ENCODE measurements around the gene ZNF365. TPM values are rescaled to one million over a fixed set of nuclear protein-coding genes. Genes with fewer than 3 reads are reported as not detected.
A peak's percentile ranks its signal among the peaks of the same experiment; 100 is the strongest.

The ZNF365 gene
- total RNA-seq, 1 donor from 2014 or later: 8.9 TPM

- H3K9me3 Mint-ChIP-seq (ENCODE audit: unreplicated experiment): peaks cover 2% of the 10 kb centered on the region
- FAIRE-seq (peak; percentile 43), DNase-seq (ENCODE audit: low read depth) (no peak)
- H3K4me2 ChIP-seq (ENCODE audit: low read length): peak overlapping the region; percentile 45
- no peaks in the 10 kb centered on the region for H3K9me3 ChIP-seq (ENCODE audit: insufficient read depth, low read depth, low read length)
- no peak for TF ChIP-seq CTCF (IDR thresholded peaks at IDR 0.05; ENCODE audit: insufficient read depth, low read depth, low read length)
- no peak for TF ChIP-seq EZH2 (IDR thresholded peaks at IDR 0.05; ENCODE audit: insufficient read depth, low read length)
- H4K20me1 ChIP-seq (ENCODE audit: insufficient read depth, low read length): no peaks in the 10 kb centered on the region
- H3K36me3 Mint-ChIP-seq (ENCODE audit: low read depth, unreplicated experiment): peaks cover 2% of the 10 kb centered on the region
- H3K27ac ChIP-seq (ENCODE audit: low read depth, low read length): peak overlapping the region; percentile 35
- H3K4me1 ChIP-seq (ENCODE audit: insufficient read depth, low read length): peaks cover 31% of the 10 kb centered on the region
- H3K27me3 ChIP-seq (ENCODE audit: insufficient read depth, low read length): no peaks in the 10 kb centered on the region
- H3K4me1 Mint-ChIP-seq (ENCODE audit: low read depth, unreplicated experiment): peaks cover 66% of the 10 kb centered on the region
- H3K36me3 ChIP-seq (ENCODE audit: insufficient read depth, low read length): no peaks in the 10 kb centered on the region
- H3K4me3 Mint-ChIP-seq (ENCODE audit: unreplicated experiment): no peak overlapping the region
- peaks cover 17% of the 10 kb centered on the region for H3K79me2 ChIP-seq (ENCODE audit: insufficient read depth, low read length)
- no peak overlapping the region for H2AFZ ChIP-seq (ENCODE audit: low read depth, low read length)
- H3K4me3 ChIP-seq (ENCODE audit: insufficient read depth, low read depth, low read length): peak overlapping the region; percentile 12
- no peak overlapping the region for H3K9ac ChIP-seq (ENCODE audit: low read length)
- no peaks in the 10 kb centered on the region for H3K27me3 Mint-ChIP-seq (ENCODE audit: low read depth, unreplicated experiment)
- H3K27ac Mint-ChIP-seq (ENCODE audit: unreplicated experiment): peak overlapping the region; percentile 60
Observed at GRCh38 chr10:62386356-62387320, 12.5 kb downstream of the ZNF365 start.

GRCh38 chr10:62388328-62388727 is 14.2 kb downstream of the ZNF365 start:
- Mint-ChIP-seq H3K36me3 (ENCODE audit: low read depth, unreplicated experiment) (peaks cover 7% of the 10 kb centered on the region), H3K27ac (ENCODE audit: unreplicated experiment) (no peak overlapping the region), H3K9me3 (ENCODE audit: unreplicated experiment) (peaks cover 5% of the 10 kb centered on the region), H3K4me1 (ENCODE audit: low read depth, unreplicated experiment) (peaks cover 60% of the 10 kb centered on the region), H3K4me3 (ENCODE audit: unreplicated experiment) (no peak overlapping the region), H3K27me3 (ENCODE audit: low read depth, unreplicated experiment) (no peaks in the 10 kb centered on the region)
- TF ChIP-seq EZH2 (IDR thresholded peaks at IDR 0.05; ENCODE audit: insufficient read depth, low read length) (no peak), CTCF (IDR thresholded peaks at IDR 0.05; ENCODE audit: insufficient read depth, low read depth, low read length) (no peak)
- no peak overlapping the region for H3K4me2 ChIP-seq (ENCODE audit: low read length)
- no peak overlapping the region for H3K4me3 ChIP-seq (ENCODE audit: insufficient read depth, low read depth, low read length)
- no peaks in the 10 kb centered on the region for H4K20me1 ChIP-seq (ENCODE audit: insufficient read depth, low read length)
- no peaks in the 10 kb centered on the region for H3K79me2 ChIP-seq (ENCODE audit: insufficient read depth, low read length)
- no peak overlapping the region for H3K27ac ChIP-seq (ENCODE audit: low read depth, low read length)
- H3K9ac ChIP-seq (ENCODE audit: low read length): no peak overlapping the region
- no peaks in the 10 kb centered on the region for H3K27me3 ChIP-seq (ENCODE audit: insufficient read depth, low read length)
- no peaks in the 10 kb centered on the region for H3K36me3 ChIP-seq (ENCODE audit: insufficient read depth, low read length)
- FAIRE-seq (no peak), DNase-seq (ENCODE audit: low read depth) (no peak)
- H3K4me1 ChIP-seq (ENCODE audit: insufficient read depth, low read length): peaks cover 31% of the 10 kb centered on the region
- no peaks in the 10 kb centered on the region for H3K9me3 ChIP-seq (ENCODE audit: insufficient read depth, low read depth, low read length)
- H2AFZ ChIP-seq (ENCODE audit: low read depth, low read length): no peak overlapping the region
